DMS114 treated with DMSO at 0.1 percent for 48 hours (cell line): ENCODE data around the gene STAMBP.
A peak's percentile ranks its signal among the peaks of the same experiment; 100 is the strongest.
"Not testable (repeated sequence)": the region's sequence is repeated elsewhere in the genome, so short reads cannot be mapped to it uniquely, and the experiment has no call there.

Experiments
- DNase-seq: peaks from one replicate; lab custom pipeline; 2025; ENCODE audit not compliant: unreplicated experiment; lab: John Stamatoyannopoulos, UW

STAMBP gene

DNA sequence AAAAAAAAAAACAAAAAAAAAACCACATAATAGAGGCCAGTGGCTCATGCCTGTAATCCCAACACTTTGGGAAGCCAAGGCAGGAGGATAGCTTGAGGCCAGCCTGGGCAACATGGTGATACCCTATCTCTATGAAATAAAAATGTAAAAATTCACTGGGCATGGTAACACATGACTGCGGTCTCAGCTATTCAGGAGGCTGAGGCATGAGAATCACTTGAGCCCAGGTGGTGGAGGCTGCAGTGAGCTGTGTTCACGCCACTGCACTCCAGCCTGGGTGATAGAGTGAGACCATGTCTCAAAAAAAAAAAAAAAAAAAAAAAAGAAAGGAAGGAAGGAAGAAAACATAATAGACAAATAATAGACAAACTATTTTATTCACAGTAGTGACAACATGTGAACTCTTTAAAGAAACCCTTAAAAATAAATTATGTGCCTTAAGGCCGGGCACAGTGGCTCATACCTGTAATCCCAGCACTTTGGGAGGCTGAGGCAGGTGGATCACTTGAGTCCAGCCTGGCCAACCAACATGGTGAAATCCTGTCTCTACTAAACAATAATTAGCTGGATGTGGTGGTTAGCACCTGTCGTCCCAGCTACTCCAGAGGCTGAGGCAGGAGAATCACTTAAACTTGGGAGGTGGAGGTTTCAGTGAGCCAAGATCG, 75.3 kb downstream of the STAMBP start:
- not testable (repeated sequence) for DNase-seq

DNA sequence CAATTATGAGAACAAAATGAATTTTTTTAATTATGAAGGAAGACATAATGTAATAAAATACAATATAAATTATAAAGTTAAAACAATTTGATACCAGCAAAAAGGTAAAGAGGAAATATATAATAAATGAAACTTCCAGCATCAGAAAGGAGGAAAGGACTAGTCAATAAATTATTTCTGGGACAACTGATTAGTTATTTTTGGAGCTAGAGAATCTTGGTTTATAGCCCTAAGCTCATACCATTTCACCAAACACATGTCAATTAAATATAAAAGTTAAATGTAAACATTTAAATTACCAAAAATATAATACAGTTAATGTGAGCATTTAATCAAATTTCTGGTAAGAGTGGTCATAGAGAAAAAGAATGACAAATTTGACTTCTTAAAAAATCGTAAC, 76.2 kb downstream of the STAMBP start:
- no peak for DNase-seq

DNA sequence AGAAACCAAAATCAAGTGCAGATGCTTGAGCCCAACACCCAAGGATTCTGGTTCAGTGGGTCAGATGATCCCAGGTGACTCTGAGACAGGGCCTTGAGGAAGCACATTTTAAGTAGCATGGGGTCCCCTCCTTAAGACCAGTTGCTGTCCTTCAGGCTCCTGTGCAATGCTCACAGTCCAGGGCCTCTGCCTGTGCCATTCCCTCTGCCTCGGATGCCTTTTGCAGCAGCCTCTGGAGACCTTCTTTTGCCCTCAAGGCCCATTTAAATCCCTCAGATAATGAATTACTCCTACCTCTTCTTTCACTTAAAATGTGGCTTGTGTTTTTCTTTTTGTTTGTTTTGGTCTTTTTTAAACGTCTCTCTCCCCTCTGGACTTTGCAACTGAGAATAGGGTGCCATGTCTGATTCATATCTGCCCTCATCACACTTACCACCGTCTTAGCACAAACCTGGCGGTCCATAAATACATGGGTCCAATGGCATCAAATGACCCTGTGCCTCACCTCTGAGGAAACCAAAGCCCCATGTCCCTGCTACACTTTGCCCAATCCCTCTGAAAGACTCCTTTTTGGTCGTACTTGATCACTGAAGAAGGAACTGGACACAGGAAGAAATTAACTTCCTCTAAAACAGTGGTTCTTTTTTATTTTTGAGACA, 78.2 kb downstream of the STAMBP start:
- DNase-seq = no peak

GRCh38 chr2:73907840-73908452, 79.2 kb downstream of the STAMBP start:
- no peak for DNase-seq

DNA sequence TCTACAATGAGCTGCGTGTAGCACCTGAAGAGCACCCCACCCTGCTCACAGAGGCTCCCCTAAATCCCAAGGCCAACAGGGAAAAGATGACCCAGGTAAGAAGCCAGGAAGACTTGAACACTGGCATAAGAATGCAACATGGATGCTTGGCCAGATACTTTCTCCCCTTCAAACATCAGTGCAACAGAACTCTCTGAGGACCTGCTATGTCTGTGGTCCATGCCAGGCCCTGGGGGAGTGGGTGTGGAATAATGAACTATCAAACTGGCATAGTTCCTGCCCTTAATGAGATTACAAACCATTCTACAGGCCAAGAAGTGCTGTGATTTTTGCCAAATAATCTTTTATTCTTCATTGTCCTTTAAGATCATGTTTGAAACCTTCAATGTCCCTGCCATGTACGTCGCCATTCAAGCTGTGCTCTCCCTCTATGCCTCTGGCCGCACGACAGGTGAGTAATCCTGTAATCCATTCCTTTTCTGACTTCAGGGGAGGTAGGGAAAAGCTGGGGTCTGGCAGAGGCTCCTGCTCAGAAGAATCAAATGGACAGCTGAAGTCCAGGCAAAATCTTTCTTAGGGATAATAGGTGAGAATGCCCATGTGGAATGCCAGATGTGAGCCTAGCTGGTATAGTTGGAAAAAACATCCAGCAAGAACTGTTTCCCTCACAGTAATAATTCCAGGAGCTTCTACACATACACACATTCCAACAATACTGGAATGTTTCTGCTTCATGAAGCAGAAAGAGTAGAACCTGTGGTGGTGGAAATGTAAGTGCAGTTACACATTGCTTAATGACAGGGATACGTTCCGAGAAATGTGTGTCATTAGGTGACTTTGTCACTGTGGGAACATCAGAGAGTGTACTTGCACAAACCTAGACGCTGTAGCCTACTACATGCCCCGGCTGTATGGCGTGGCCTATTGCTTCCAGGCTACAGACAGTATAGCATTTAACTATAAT, 80.2 kb downstream of the STAMBP start:
- DNase-seq = no peak

DNA sequence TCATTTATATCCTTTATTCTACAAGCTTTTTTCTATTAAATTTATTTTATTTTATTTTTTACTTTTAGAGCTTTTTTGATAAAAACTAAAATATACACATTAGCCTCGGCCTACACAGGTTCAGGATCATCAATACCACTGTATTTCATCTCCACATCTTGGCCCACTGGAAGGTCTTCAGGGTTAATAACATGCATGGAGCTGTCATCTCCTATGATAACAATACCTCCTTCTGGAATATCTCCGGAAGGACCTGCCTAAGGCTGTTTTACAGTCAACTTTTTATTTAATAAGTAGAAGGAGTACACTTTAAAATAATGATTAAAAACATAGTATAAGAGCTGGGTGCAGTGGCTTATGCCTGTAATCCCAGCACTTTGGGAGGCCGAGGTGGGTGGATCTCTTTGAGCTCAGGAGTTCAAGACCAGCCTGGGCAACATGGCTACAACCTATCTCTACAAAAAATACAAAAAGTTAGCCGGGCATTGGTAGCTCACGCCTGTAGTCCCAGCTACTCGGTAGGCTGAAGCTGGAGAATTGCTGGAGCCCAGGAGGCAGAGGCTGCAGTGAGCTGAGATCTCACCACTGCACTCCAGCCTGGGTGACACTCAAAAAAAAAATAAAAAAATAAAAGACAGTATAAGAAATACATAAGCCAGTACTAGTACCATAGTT, 82.2 kb downstream of the STAMBP start:
- no peak for DNase-seq

GRCh38 chr2:73911548-73912208, 82.9 kb downstream of the STAMBP start:
- no peak for DNase-seq

GRCh38 chr2:73913414-73914054, 84.8 kb downstream of the STAMBP start:
- DNase-seq = no peak

GRCh38 chr2:73914667-73915066, 85.9 kb downstream of the STAMBP start:
- DNase-seq = no peak

GRCh38 chr2:73915437-73915993, 86.8 kb downstream of the STAMBP start:
- DNase-seq = no peak

GRCh38 chr2:73916666-73917065, 87.9 kb downstream of the STAMBP start:
- DNase-seq = no peak

DNA sequence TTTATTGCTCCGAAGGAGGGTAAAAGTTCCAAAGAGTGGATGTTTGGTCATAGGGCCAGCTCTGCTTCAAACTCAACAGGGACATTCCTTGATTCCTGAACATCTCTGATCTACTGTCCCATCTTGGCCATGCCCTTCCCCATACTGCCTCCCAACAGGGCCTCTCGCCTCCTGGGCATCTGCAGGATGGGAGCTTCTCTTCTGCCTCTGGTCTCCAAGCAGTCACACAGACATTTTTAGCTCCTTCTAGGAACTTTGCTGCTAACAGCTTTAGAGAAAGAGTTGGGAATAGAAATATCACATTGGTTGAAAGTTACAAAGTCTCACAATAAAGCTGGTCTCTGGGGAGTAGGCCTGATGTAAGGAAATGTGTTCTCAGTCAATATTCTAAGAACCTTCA, 88.5 kb downstream of the STAMBP start:
- no peak for DNase-seq

DNA sequence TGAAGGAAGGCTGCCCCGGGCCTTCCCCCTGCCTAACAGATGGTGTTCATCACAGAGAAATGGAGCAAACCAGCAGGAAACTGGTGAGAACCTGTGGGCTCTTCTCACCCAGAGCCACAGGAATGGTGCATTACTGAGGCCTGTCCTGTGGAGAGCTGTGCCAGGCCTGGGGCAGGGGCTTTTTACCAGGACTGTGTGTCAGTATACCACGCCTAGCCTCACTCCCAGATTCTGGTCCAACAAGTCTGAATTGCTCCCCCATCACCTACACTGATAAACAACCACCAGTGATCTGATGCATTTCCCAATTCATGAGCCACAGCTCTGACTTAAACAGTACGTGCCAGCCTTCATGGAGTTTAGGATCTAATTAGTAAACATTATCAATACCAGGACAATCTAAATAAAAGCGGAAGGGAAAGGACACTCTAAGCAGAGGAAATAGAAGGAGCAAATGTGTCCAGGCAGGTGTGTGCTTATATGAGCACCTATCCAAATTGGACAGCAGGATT, 89.0 kb downstream of the STAMBP start:
- no peak for DNase-seq

- DNase-seq = no peak
Measured at GRCh38 chr2:73918856-73919255, 90.1 kb downstream of the STAMBP start.

DNA sequence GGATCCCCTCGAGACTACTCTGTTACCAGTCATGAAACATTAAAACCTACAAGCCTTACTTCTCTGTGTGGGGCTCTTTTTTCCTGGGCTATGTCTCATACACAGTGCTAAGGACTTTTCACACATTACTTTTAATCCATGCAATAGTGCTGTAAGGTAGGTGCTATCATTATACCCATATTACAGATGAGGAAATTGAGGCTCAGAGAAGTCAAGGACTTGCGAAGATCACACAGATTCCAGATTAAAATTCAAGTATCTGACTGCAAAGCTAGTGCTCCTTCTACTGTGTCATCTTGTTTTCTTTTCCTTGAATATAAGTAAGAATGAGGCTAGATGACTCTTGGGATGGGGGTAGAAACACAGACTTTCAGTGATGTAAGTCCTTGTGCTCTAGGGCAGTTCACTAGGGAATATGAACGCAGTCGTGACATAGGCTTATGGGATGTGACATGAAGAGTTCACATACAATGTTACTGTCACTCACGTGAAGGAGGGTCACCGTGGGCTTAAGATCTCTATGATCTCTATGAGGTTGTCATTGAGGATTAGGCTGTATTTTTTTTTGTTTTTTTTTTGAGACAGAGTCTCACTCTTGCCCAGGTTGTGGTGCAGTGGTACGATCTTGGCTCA, 91.0 kb downstream of the STAMBP start:
- DNase-seq = no peak

- DNase-seq = peak; percentile 15
Measured at GRCh38 chr2:73920577-73921545, 92.1 kb downstream of the STAMBP start.

DNA sequence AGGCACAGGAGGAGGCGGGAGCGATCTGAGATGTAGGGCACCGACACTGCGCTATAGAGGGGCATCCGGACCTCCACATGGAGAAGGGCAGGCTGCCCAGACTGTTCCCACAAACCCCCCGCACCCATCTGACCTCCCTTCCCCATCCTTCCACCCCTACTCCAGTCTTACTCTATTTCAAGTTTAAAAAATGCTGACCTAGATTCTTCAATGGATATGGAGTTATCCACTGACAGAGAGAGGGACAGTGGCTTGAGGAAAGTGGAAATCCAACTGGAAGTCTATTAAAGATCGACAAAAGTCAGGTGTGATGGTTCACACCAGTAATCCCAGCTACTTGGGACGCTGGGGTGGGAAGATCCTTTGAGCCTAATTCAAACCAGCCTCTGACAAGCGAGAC, 92.8 kb downstream of the STAMBP start:
- DNase-seq = no peak

GRCh38 chr2:73922681-73923080, 93.9 kb downstream of the STAMBP start:
- DNase-seq = no peak
